NCI-H526 (cell line): Measurements from ENCODE around the gene CDK5R1.
"Not testable (repeated sequence)": the region's sequence is repeated elsewhere in the genome, so short reads cannot be mapped to it uniquely, and the experiment has no call there.

ENCODE experiments used
- DNase-seq, 2 experiments: peaks; one replicate each; lab custom pipeline; 2025; lab: John Stamatoyannopoulos, UW

The CDK5R1 gene

GRCh38 chr17:32486701-32487472, at the start of gene CDK5R1:
TSS of gene CDK5R1 (plus strand) at chr17:32486993. CDS start at chr17:32487621, 628 bp downstream.
- DNase-seq, result peak in 1 of 2 experiments; percentile 91

DNA sequence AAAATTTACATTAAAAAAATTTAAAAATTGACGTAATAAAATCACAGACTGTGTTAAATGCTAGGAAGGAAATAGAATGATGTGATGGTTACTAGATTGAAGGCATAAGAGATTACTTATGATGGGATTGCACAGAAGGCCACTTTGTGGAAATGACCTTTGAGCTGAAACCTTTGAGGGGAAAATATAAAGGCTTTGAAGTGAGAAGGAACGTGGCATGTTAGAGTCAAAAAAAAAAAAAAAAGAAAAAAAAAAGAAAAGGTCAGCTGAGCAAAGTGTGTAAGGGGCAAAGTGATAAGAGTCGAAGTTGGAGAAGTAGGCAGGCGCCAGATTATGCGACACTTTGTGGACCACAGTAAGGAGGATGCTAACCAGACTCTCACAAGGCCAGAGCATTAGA, 46.1 kb upstream of the CDK5R1 start:
- no peak for DNase-seq

GRCh38 chr17:32441886-32442285, 44.9 kb upstream of the CDK5R1 start:
- no peak for DNase-seq

- DNase-seq, result peak in 1 of 2 experiments; percentile 79
Observed at GRCh38 chr17:32443827-32444300, 42.9 kb upstream of the CDK5R1 start.

DNA sequence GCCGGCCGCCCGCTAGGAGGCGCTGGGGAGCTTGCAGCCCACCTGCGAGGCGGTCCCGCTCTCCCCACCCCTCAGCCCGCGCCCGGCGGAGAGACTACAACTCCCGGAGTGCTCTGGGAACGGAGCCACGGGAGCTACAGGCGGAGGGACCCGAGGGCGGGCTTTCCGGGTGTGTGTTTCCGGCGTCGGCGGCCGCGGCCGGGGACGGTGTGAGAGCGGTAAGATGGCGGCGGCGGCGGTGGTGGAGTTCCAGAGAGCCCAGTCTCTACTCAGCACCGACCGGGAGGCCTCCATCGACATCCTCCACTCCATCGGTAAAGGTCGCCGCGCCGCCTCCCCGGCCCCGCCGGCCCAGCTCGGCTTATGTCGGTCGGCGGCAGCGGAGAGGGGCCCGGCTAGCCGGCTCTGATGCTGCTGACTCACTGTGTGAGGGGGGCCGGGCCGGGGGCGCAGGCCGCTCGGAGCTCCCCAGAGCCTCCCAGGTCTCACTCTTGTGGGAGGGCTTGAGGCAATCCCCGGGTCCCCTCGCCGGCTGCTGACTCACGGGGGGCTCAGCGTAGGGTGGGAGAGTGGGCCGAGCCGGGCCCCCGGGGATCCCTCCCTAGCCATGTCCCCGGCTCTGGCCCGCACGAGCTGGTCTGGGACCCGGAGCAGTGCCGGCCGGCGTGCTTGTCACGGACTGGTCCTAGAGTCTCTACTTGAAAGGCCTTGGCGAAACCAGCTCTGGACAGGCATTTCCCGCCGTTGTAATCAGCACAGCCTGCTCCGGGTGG, 42.3 kb upstream of the CDK5R1 start, which contains the start of gene PSMD11:
PSMD11 (plus strand) TSS at position 210 of the 773 bp plus-strand sequence; CDS start at position 224, 14 bp downstream.
- peak; percentile 91 to 98 for DNase-seq

- DNase-seq, result peak in 1 of 2 experiments; percentile 30
Observed at GRCh38 chr17:32445074-32445415, 41.7 kb upstream of the CDK5R1 start.

- no peak for DNase-seq
Observed at GRCh38 chr17:32445497-32445896, 41.3 kb upstream of the CDK5R1 start.

DNA sequence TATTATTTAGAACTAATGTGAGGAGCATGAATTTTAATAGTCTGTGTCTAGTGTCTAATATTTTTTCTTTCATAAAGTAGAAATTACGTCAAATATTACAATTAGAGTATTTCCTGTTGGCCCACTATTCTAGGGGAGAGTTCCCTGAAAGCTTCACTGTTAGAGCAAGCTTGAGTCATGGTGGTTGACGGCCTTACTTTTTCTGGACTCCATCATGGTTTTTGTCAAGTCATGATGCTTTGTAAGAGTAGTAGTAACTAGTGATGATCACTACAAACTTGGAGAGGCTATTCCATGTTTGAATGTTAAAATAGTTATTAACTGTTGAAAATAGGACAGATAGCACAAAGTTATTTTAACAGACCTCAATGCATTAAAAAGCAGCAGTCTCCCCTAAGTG, 40.8 kb upstream of the CDK5R1 start:
- DNase-seq, result no peak

GRCh38 chr17:32446949-32447348, 39.8 kb upstream of the CDK5R1 start:
- no peak for DNase-seq

DNA sequence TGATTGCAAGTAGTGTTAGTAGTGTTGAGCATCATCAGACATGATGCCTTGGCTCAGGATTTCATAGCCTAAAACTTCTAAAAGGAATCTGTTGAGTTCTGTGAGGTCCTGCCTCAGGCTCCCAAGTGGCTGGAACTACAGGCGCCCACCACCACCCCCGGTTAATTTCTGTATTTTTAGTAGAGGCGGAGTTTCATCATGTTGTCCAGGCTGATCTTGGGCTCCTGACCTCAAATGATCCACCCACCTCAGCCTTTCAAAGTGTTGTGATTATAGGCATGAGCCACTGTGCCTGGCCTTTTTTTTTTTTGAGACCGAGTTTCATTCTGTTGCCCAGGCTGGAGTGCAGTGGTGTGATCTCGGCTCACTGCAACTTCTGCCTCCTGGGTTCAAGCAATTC, 36.8 kb upstream of the CDK5R1 start:
- no peak for DNase-seq

DNA sequence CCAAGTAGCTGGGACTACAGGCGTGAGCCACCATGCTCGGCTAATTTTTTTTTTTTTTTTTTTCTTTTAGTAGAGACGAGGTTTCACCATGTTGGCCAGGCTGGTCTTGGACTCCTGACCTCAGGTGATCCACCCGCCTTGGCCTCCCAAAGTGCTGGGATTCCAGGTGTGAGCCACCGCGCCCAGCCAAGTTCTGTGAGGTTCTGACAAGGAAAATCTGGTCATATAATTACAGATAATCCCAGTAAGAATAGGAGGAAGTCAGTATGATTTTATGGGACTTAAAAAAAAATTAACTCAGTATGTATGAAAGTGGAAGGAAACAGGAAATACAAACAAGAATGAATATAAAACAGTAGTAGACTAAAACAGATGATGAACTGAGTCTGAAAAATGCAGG, 36.4 kb upstream of the CDK5R1 start:
- DNase-seq, result not testable (repeated sequence)

DNA sequence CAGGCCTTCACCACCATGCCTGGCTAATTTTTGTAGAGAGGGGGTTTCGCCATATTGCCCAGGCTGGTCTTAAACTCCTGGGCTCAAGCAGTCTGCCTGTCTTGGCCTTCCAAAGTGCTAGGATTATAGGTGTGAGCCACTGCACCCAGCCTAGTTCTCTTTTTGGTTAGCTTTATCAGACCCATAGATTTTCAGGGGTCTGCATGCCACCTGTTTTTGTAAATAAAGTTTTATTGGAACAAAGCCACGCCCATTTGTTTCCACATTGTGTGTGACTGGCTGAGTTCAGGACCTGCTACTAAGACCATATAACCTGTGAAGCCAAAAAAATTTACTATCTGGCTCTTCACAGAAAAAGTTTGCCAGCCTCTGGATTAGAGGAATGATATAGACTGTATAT, 34.9 kb upstream of the CDK5R1 start:
- DNase-seq, result no peak

DNA sequence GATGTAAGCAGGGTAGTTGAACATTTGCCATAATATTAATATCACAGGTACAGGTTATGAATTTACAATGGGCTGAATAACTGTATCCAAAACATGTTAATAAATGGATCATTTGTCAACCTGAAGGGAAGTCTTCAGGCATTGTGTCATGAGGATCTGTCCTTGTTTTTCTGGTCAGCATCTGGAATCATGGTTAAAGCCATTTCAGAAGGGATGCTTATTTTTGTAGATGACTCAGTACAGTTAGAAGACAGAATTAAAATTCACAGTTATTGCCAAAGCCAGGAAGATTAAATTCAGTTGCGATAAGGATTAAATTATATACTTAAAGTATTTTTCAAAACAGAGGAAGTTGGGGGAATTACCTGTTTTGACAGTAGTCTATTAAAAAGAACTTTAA, 34.5 kb upstream of the CDK5R1 start:
- no peak for DNase-seq

DNA sequence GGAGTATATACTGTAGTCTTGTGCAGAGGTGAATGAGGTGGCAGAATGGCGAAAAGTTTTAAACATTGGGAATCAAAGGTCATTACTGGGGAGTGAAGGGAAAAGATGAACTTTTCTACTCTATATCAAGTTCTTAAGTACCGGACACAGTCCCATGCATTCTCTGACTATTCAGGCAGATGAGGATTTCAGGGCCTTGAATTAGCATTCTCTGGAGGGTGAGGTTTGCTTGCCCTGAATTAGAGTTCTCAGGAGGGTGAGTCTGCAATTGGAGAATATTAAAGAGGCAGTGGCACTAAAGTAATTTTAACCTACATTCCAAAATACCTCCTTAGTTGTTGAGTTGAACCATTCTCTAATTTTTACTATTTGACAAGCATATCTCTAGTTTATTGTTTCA, 33.4 kb upstream of the CDK5R1 start:
- no peak for DNase-seq

GRCh38 chr17:32458371-32458770, 28.4 kb upstream of the CDK5R1 start:
- DNase-seq, result no peak

DNA sequence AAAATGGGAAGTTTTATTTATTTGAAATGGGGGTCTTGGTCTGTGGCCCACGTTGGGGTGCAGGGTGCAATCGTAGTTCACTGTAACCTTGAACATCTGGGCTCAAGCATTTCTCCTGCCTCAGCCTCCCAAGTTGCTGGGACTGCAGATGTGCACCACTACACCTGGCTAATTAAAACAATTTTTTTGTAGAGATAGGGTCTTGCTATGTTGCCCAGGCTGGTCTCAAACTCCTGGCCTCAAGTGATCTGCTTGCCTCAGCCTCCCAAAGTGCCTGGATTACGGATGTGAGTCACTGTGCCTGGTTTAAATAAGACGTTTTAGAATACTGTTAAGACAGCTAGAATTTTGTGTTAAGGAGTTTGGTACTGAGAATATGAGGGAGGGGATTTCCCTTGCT, 26.7 kb upstream of the CDK5R1 start:
- no peak for DNase-seq

- no peak for DNase-seq
Observed at GRCh38 chr17:32461498-32461852, 25.3 kb upstream of the CDK5R1 start.

- DNase-seq, result peak; percentile 7 to 68
Observed at GRCh38 chr17:32461853-32462617, 24.8 kb upstream of the CDK5R1 start.

GRCh38 chr17:32463304-32463703, 23.5 kb upstream of the CDK5R1 start:
- no peak for DNase-seq

DNA sequence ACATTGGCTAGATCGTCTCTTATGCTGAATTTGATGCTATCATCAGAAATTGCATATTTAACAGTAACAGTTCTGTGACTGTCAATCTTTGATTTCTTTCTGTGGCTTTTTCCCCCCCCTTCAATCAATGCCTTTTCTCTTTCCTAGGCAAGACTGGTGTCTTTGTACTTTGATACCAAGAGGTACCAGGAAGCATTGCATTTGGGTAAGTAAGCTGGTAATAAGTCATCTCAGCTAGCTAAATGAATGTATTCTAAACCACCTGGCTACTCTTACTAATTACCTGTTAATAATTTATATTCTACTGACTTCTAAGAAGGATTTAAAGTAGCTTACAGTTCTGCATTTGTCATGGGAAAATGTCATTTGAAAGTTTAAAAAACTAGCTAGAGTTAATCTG, 22.4 kb upstream of the CDK5R1 start:
- no peak for DNase-seq

- DNase-seq, result no peak
Observed at GRCh38 chr17:32467949-32468348, 18.8 kb upstream of the CDK5R1 start.

- DNase-seq, result no peak
Observed at GRCh38 chr17:32470405-32471167, 16.2 kb upstream of the CDK5R1 start.
